A673 (cell line): ENCODE results near the gene NFXL1. TPM values are rescaled to one million over a fixed set of nuclear protein-coding genes. Genes with fewer than 3 reads are reported as not detected.
A peak's percentile ranks its signal among the peaks of the same experiment; 100 is the strongest.

Experiments used
- BruUV-seq: library from RNA; stranded (reverse); fragments of 400-500 nt; replicated peaks from 2 replicates; lab custom pipeline; 2021; lab: Mats Ljungman, UMichigan
- CTCF ChIA-PET: fragments of 300-600 bp; sonication (Branson Sonifier 250); formaldehyde crosslinking; loops from one replicate; lab custom pipeline; 2022; ENCODE audit warnings: antibody characterized with exemption; lab: Charles Lee
- POLR2A ChIA-PET: fragments of 300-600 bp; sonication (Branson Sonifier 250); formaldehyde crosslinking; loops from one replicate; lab custom pipeline; 2022; ENCODE audit warnings: antibody characterized with exemption; ENCODE audit not compliant: low non-redundant PET; lab: Charles Lee
- DNase-seq: peaks from one replicate; pipeline ENCODE4 v3.0.0-alpha.2; 2015; ENCODE audit warnings: low spot score
- H3K27ac ChIP-seq: fragments of 200-600 bp; sonication (generic); 2 replicates; pipeline ENCODE4 v1.5.1; 2016; ENCODE audit warnings: mixed run types, low read depth, mild to moderate bottlenecking, mixed read lengths, antibody characterized with exemption, low read length; ENCODE audit not compliant: poor library complexity, severe bottlenecking
- H3K27me3 ChIP-seq: fragments of 200-600 bp; sonication (generic); replicated peaks from 2 replicates; pipeline ENCODE4 v1.6.1; 2017; ENCODE audit warnings: mixed run types, low read depth, mild to moderate bottlenecking, mixed read lengths, antibody characterized with exemption, low read length; ENCODE audit not compliant: insufficient read depth, poor library complexity
- H3K36me3 ChIP-seq: fragments of 200-600 bp; sonication (generic); 2 replicates; pipeline ENCODE4 v1.6.1; 2016; ENCODE audit warnings: mixed run types, mild to moderate bottlenecking, mixed read lengths, antibody characterized with exemption, low read length; ENCODE audit not compliant: insufficient read depth, poor library complexity, severe bottlenecking
- H3K4me1 ChIP-seq: fragments of 200-600 bp; sonication (generic); 2 replicates; pipeline ENCODE4 v1.6.1; 2017; ENCODE audit warnings: mixed run types, mild to moderate bottlenecking, mixed read lengths, antibody characterized with exemption, low read length; ENCODE audit not compliant: insufficient read depth, poor library complexity, severe bottlenecking
- H3K4me3 ChIP-seq: fragments of 200-600 bp; sonication (generic); 2 replicates; pipeline ENCODE4 v1.5.1; 2016; ENCODE audit warnings: low read depth, mixed run types, mild to moderate bottlenecking, mixed read lengths, low read length; ENCODE audit not compliant: poor library complexity, severe bottlenecking
- H3K9me3 ChIP-seq: fragments of 200-600 bp; sonication (generic); 2 replicates; pipeline ENCODE4 v1.6.1; 2016; ENCODE audit warnings: mixed run types, low read depth, mild to moderate bottlenecking, mixed read lengths, antibody characterized with exemption, low read length; ENCODE audit not compliant: poor library complexity, severe bottlenecking
- EZH2 ChIP-seq: fragments of 200-600 bp; sonication (generic); IDR thresholded peaks from 2 replicates; pipeline ENCODE4 v1.6.1; 2017; ENCODE audit warnings: borderline replicate concordance, low read depth, mild to moderate bottlenecking, mixed read lengths, antibody characterized with exemption, low read length; ENCODE audit not compliant: poor library complexity, severe bottlenecking
- intact Hi-C: fragments of 100-400 bp; cut with micrococcal nuclease; formaldehyde crosslinking; loops from one replicate; pipeline ENCODE4 v1.10.0; 2022; ENCODE audit not compliant: unreplicated experiment
- total RNA-seq: library from RNA; stranded (reverse); gene quantifications from 2 replicates; pipeline ENCODE4 v1.2.3, GENCODE V29; 2021
- TF ChIP-seq, protein P1 (sequence below): fragments of 300-800, 200-600 bp; sonication (generic); conservative IDR thresholded peaks from 2 replicates; pipeline ENCODE4 v1.5.1; 2017; ENCODE audit warnings: low read depth, mild to moderate bottlenecking, antibody characterized with exemption, low read length, moderate library complexity, mixed read lengths

The NFXL1 gene
- total RNA-seq, 1 experiment from 2014 or later = 12.1 TPM

GRCh38 chr4:47876784-47877546 is 37.4 kb downstream of the NFXL1 start:
- ChIA-PET POLR2A (no interaction called here), CTCF (no interaction called here)
- Histone ChIP-seq H3K4me1 (peaks cover 15% of the 10 kb centered on the region), H3K27ac (no peak overlapping the region), H3K27me3 (no peaks in the 10 kb centered on the region), H3K4me3 (no peak overlapping the region), H3K9me3 (peaks cover 10% of the 10 kb centered on the region), H3K36me3 (peaks cover 33% of the 10 kb centered on the region)
- no TSS peak for BruUV-seq
- peak; percentile 39 for DNase-seq
- intact Hi-C loops = no loop called here
- TF ChIP-seq, protein P1, sequence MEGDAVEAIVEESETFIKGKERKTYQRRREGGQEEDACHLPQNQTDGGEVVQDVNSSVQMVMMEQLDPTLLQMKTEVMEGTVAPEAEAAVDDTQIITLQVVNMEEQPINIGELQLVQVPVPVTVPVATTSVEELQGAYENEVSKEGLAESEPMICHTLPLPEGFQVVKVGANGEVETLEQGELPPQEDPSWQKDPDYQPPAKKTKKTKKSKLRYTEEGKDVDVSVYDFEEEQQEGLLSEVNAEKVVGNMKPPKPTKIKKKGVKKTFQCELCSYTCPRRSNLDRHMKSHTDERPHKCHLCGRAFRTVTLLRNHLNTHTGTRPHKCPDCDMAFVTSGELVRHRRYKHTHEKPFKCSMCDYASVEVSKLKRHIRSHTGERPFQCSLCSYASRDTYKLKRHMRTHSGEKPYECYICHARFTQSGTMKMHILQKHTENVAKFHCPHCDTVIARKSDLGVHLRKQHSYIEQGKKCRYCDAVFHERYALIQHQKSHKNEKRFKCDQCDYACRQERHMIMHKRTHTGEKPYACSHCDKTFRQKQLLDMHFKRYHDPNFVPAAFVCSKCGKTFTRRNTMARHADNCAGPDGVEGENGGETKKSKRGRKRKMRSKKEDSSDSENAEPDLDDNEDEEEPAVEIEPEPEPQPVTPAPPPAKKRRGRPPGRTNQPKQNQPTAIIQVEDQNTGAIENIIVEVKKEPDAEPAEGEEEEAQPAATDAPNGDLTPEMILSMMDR = no peak
- TF ChIP-seq EZH2 = no peak

DNA sequence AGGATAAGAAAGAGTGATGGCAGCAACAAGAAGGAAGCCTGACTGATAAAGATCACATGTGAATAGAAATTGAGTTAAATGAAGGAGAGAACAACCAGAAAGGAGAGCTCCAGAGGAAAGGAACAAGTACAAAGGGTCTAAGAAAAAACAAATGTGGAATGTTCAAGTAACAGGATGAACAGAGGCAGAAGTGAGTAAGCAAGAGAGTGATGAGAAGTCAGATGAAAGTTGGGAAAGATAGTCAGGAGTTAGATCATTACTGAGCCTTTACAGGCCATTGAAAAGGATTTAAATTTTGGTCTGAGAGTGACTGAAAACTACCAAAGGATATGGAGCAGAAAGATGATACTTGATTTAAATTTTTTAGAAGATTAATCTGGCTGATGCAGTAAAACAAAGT is 38.1 kb downstream of the NFXL1 start:
- ChIA-PET CTCF (no interaction called here), POLR2A (no interaction called here)
- Histone ChIP-seq H3K27me3 (no peaks in the 10 kb centered on the region), H3K36me3 (peaks cover 33% of the 10 kb centered on the region), H3K9me3 (peaks cover 10% of the 10 kb centered on the region), H3K27ac (no peak overlapping the region), H3K4me1 (peaks cover 15% of the 10 kb centered on the region), H3K4me3 (no peak overlapping the region)
- intact Hi-C loops = no loop called here
- TF ChIP-seq EZH2 = no peak
- TF ChIP-seq, protein P1 = no peak
- DNase-seq = no peak
- no TSS peak for BruUV-seq

DNA sequence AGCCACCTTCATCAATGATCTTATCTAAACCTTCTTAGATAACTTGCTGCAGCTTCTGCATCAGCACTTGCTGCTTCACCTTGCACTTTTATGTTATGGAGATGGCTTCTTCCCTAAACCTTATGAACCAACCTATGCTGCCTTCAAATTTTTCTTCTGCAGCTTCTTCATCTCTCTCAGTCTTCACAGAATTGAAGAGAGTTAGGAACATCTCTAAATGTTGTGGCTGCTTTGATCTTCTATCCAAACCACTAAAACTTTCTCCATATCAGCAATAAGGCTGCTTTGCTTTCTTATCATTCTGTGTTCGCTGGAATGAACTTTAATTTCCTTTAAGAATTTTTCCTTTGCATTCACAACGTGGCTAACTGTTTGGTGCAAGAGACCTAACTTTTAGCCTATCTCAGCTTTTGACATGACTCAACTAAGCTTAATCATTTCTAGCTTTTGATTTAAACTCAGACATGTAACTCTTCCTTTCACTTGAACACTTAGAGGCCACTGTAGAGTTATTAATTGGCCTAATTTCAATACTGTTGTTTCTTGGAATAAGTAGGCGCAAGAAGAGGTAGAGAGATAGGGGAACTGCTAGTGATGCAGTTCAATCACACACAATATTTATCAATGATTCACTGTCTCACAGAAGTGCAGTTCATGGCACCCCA is 40.4 kb downstream of the NFXL1 start:
- ChIA-PET POLR2A (no interaction called here), CTCF (no interaction called here)
- intact Hi-C loops = no loop called here
- H3K27me3 ChIP-seq = no peaks in the 10 kb centered on the region
- H3K4me3 ChIP-seq = no peak overlapping the region
- H3K9me3 ChIP-seq = peaks cover 10% of the 10 kb centered on the region
- no TSS peak for BruUV-seq
- H3K36me3 ChIP-seq = peaks cover 33% of the 10 kb centered on the region
- H3K27ac ChIP-seq = no peak overlapping the region
- no peak for DNase-seq
- TF ChIP-seq EZH2 = no peak
- TF ChIP-seq, protein P1 = no peak
- H3K4me1 ChIP-seq = peaks cover 15% of the 10 kb centered on the region
